NOMO-1 treated with DMSO at 0.1 percent for 48 hours (cell line): ENCODE results near the gene RBM15B.

Source experiments
- DNase-seq: peaks from one replicate; lab custom pipeline; 2025; ENCODE audit not compliant: unreplicated experiment; lab: John Stamatoyannopoulos, UW

Gene RBM15B

DNA sequence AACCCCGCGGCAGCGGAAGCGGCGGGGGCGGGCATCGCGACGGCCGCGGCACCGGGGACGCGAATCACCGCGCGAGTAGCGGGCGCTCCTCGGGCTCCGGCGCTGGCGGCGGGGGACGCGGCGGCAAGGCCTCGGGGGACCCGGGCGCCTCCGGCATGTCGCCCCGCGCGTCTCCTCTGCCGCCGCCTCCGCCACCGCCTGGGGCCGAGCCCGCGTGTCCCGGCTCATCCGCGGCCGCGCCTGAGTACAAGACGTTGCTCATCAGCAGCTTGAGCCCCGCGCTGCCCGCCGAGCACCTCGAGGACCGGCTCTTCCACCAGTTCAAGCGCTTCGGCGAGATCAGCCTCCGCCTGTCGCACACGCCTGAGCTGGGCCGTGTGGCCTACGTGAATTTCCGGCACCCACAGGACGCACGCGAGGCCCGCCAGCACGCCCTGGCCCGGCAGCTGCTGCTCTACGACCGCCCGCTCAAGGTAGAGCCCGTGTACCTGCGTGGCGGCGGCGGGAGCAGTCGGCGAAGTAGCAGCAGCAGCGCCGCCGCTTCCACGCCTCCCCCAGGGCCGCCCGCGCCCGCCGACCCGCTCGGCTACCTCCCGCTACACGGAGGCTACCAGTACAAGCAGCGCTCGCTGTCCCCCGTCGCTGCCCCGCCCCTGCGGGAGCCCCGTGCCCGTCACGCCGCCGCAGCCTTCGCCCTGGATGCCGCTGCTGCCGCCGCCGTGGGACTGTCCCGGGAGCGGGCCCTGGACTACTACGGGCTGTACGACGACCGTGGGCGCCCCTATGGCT, 675 bp downstream of the RBM15B start:
- no peak for DNase-seq

DNA sequence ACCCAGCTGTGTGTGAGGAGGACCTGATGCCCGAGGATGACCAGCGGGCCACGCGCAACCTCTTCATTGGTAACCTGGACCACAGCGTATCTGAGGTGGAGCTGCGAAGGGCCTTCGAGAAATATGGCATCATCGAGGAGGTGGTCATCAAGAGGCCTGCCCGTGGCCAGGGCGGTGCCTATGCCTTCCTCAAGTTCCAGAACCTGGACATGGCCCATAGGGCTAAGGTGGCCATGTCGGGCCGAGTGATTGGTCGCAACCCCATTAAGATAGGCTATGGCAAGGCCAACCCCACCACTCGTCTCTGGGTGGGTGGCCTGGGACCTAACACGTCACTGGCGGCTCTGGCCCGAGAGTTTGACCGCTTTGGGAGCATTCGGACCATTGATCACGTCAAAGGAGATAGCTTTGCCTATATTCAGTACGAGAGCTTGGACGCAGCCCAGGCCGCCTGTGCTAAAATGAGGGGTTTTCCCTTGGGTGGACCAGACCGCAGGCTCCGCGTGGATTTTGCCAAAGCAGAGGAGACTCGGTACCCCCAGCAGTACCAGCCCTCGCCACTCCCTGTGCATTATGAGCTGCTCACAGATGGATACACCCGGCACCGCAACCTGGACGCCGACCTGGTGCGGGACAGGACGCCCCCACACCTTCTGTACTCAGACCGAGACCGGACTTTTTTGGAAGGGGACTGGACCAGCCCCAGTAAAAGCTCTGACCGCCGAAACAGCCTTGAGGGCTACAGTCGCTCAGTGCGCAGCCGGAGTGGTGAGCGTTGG, 1.5 kb downstream of the RBM15B start:
- DNase-seq = no peak

DNA sequence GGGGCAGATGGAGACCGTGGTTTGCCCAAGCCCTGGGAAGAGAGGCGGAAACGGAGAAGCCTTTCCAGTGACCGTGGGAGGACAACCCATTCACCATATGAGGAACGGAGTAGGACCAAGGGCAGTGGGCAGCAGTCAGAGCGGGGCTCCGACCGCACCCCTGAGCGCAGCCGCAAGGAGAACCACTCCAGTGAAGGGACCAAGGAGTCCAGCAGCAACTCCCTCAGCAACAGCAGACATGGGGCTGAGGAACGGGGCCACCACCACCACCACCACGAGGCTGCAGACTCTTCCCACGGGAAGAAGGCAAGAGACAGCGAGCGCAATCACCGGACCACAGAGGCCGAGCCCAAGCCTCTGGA, 2.0 kb downstream of the RBM15B start:
- no peak for DNase-seq

DNA sequence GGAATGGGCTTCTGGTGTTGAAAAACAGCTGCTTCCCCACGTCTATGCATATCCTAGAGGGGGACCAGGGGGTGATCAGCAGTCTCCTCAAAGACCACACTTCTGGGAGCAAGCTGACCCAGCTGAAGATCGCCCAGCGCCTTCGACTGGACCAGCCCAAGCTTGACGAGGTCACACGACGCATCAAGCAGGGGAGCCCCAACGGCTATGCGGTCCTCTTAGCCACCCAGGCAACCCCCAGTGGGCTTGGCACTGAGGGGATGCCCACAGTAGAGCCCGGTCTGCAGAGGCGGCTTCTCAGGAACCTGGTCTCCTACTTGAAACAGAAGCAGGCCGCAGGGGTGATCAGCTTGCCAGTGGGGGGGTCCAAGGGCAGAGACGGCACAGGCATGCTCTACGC, 2.5 kb downstream of the RBM15B start:
- no peak for DNase-seq

DNA sequence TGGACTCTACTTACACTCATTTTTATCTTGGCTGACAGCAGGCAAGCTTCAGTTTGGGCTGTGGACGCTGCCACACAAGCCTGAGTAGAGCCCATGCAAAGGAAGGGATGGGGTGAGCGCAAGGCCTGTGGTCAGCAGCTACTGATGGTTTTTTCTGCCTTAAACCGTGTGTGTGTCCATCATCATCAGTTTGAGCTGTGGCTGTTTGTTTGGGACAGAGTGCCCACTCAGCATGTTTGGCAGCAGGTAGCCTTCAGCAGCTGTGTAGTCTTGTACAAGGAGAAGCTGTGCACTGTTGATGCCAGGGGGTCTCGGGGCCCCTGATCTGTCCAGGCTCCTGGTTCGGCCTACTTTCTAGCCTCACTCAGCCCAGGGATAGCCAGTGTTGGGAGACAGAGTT, 3.5 kb downstream of the RBM15B start:
- no peak for DNase-seq

DNA sequence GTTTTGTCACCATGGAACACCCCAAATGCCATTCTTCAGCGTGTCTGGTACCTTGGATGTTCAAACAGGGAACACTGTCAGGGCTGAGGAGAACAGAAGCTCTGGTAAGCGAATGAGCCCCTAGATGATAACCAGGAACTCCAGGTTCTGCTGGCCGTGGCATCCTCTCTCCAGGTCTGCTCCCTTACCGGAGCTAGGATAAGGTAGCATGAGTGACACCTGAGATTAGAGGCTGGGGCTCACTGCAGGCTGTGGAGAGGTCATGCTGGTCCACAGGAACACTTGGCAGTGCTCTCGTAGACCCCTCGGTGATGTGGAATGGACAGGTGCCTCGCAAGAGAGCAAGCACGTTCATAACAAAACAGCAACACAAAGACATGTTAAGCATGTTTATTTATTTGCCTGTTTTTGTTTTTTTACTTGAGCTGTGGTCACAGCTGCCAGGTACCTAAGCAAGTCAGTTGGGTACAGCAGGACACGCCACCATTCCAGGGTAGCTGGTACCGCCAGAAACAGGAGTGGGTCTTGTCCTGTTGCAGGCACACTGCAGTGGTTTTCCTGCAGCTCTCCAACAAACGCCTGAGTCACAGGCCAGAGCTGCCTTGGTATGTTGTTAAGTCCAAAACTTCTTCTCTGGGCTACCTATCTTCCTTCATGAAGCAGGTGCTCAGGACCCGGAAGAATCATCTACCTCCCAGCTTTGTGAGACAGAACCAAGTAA, 4.6 kb downstream of the RBM15B start:
- no peak for DNase-seq

DNA sequence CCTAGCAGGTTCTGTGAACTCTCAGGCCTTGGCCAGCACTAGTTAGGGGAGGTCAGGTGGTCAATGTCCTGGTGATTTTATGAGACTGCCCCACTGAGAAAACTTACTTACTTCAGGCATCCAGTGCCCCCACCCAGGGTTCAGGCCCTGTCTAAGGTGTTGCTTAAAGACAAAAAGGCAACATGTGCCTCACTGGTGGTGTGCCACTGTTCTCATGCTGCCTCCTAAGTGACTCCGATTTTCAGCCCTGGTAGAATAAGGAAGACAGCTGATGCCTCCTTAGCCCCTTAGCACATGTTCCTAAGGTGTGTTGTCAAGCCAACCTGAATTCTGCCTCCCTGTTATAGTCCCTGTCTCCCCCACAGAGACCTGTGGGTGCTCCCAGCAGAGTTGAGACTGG, 5.3 kb downstream of the RBM15B start:
- no peak for DNase-seq

DNA sequence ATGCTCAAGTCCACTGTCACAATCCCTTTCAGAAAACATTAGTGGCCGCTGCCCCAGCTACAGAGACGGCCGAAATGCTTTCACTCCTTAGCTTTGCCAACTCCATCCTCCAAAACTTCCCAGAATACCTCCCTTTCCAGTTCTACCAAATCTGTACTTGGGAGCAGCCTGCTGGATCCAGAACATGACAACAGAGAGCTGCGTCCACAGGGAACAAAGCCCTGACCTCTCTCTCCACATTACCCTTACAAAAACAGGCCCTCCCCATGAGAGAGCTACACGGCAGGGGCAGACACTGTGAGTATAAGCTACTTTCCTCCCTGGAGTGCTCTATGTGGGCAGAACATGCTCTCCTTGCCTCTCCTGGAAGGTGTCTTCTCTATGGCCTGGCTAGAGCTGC, 6.3 kb downstream of the RBM15B start:
- DNase-seq = no peak

DNA sequence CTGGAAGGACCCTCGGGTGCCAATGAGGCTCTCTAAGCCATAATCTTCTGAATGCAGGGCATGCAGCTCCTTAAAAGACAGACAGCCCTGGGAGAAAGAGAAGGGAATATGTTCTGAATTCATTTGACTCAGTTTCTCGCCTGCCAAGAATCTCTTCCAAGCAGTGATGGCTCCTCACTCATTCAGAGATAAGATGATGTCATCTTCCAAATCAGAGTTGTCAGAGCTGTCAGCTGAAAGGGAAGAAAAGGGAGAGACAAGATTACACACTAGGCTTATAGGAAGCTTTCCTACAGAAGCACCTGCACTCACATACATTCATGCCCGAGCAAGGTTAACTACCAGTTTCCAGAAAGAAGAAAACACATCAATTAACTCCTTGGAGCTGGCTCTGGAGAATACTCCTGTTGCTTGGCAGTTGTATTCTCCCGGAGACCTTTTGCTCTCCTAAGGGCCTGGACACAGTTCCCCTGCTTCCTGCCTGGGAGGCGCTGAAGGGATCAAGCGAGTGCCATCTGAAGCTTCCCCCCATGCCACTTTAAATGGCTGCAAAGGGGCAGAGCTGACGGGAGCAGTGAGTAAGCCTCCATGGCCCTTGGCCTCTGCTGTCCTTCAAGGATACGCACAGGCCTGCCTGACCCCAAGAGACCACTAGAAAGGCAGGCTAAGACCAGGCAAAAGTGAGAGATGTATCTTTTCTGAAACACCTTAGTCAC, 7.7 kb downstream of the RBM15B start:
- DNase-seq = no peak

DNA sequence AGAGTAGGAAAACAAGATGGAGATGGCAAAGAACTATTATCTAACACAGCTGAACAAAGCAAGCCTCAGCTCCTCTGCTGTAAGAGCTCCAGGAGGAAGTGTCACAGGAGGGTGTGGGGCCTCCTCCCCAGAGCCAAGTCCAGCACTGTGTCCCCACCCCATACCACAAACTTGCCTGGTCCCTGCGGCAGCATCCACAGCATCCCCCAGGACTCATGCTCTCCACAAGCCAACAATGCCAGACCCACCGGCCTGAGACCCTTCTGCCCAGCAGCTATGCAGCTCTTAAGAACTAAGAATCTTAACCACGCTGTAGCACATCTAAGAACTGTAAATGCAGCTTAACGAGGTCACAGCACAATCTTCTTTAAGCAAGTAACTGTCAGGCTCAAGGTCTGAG, 9.1 kb downstream of the RBM15B start:
- no peak for DNase-seq

DNA sequence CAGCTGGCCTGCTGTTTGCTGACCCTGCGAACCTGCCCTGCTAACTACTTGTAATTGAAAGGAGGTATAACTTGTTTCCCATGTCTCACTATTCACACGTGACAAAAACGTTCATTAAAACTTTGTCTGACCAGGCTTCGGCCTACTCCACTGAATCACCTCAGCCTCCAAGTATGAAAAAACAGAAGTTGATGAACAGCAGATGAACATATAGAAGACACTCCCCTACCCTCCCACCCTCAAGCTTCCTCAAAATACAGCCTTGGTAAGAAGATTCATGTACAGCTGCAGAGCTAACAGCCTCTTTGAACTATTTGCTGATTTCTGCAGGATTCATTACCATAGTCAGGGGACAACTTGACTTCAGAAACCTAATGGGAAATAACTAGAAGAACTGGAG, 10.7 kb downstream of the RBM15B start:
- peak; percentile 86 for DNase-seq

DNA sequence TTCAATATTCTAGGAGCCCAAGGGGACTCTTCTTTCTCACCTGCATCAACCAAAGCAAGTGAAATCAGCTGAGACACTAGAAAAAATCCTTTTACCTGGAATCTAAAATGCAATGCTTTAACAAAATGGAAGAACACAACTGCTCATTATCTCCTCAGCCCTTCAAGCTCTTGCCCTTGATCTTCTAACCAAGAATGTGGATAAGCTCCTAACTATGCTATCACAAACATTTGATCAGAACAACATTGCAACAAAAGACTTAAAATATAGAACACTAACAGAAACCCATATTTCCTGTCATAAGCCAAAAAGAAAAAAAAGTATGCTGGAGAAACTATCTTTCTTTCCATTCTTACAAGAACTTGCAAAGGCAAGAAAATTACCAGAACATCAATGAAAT, 12.6 kb downstream of the RBM15B start:
- DNase-seq = no peak

DNA sequence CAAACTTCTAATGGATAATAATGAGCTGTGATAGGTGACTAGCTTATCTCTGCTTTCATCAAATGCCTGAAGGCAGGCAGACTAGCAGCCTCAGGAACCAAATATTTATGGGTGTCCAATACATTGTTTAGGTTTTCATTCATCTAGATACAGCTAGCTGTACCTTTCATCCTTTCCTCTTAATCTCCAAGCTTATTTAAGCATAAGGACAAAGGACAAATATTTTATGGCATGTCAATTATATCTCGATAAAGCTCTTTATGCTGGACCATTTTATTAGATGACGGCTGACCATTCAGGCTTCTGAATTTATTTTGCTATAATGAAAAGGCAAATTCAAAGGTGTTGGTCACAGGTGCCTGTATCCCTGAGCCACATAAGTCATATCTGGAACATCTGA, 16.9 kb downstream of the RBM15B start:
- DNase-seq = no peak

DNA sequence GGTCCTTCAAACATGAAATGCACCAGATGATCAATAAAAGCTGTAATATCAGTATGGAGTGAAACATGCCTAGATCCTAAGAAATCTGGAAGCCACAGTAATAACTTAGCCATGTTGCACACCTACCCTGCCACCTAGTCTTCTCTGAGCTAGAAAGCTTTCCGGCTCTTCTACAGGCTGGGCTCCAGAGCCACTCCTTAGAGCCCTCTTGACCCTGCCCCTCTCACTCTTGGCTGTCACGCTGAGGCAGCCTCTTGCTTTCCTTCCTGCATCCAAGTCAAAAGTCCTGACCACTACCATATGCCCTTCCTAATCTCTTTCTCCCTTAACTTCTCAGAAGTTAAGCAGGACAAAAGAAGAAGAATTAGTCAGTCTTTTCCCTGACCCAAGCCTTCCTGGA, 17.7 kb downstream of the RBM15B start:
- no peak for DNase-seq

DNA sequence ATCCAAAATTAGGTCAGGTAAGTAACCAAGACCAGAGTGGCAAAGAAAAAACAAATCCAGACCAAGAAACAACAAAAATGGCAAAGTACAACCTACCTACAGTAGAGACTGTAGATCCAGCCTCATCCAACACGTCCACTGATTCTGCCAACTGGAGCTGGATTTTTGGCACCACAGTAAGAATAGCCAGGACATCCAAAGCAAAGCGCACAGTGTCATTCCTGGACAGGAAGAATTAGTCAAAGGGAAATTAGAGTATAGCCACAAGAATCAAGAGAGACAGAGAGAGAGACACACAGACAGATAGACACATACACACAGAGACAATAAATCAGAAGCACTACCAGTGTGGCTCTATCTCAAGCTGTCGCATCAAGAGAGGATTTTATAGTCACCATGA, 31.1 kb downstream of the RBM15B start:
- no peak for DNase-seq

DNA sequence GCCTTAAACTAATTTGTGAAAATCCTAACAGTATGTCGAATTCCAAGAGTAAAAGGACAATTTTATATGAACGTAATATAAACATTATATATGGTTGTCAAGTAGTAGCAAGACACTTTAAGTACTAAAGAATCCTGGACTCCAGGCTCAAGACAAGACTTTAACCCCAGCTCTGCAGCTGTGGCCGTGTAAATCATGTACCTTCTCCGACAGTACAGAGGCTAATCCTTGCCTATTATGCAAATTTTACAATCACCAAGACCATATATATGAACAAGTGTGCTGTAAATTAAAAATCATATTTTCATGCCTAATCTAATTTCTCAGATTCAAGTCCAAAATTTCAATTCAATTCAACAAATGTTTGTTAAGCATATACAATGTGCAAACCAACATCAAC, 35.8 kb downstream of the RBM15B start:
- no peak for DNase-seq

DNA sequence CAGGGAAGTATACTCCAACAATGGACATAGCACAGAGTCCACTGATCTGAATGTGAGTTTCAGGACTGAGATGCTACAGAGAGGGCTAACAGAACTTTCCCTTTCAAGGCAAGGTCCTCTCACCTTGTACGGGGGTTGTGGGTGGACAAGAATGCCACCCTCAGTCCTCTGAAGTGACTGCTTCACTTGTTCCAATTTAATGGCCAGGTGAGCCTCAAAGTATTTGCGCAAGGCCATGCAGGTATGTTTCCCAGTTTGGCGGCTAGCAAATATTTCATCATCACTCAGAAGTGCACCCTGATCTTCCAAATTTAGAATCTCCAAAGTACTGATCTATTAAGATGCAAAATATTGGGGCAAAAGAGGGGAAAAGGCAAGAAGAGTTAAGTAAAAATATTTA, 38.1 kb downstream of the RBM15B start:
- DNase-seq = no peak

DNA sequence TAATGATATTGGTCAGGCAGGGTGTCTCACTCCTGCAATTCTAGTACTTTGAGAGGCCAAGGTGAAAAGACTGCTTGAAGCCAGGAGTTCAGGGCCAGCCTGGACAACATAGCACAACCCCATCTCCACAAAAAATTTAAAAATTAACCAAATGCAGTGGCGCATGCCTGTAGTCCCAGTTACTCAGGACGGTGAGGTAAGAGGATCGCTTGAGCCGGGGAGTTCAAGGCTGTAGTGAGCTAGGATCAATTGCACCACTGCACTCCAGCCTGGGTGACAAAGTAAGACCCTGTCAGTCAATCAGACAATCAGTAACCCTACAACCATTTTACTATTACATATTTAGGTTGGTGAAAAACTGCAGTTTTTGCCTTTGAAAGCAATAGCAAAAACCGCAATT, 43.0 kb downstream of the RBM15B start:
- no peak for DNase-seq

DNA sequence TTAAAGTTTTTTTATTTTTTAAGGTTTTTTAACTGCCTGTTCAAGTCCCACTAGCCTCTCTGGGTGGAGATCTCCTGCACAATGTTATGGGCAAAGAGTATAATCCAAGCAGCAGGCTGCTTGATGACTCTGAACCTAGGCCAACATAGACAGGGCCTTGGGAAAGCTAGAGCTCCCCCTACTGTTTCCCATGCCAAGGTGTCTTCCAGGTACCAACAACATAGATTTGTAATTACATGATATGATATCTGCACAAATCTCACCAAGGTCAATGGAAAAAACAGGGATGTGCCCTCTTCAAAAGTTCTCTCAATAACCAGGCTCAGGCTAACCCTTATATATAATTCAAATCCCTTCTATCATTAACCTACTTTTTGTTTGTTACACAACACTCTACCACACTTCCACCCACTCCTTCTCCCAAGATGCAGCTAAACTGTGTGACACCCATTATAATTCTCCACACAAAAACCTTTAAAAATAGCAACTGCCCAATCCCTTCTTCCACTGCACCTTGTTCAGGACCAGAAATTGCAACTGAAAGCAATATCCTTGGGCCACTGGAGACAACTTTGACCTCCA, 43.8 kb downstream of the RBM15B start:
- peak; percentile 52 for DNase-seq

DNA sequence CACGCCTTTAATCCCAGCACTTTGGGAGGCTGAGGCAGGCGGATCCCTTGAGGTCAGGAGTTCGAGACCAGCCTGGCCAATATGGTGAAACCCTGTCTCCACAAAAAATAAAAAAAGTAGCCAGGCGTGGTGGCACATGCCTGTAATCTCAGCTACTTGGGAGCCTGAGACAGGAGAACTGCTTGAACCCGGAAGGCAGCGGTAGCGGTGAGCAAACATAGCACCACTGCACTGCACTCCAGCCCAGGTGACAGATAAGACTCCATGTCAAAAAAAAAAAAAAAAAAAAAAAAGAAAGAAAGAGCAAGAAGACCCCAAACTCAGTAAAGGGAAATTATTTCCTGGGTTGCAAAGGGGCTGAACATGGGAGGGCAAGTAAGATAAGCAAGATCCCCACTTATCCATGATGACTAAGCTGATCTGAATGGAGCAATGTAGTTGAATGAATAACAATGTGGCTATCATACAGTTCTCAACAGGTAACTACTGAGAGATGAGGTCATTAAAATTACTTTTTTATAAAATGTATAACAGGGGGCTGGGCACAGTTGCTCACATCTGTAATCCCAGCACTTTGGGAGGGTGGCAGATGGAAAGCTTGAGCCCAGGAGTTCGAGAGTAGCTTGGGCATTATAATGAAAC, 46.0 kb downstream of the RBM15B start:
- no peak for DNase-seq
